ENCODE measurements around the gene ERMARD. TPM values are rescaled to one million over a fixed set of nuclear protein-coding genes. Genes with fewer than 3 reads are reported as not detected.

ERMARD gene
- total RNA-seq, 1 experiment from 2014 or later, result 25.3 TPM

GRCh38 chr6:169752074-169752623 lies 727 bp downstream of the ERMARD start:
- Histone ChIP-seq H3K27me3 (replicated peaks; ENCODE audit: control insufficient read depth, insufficient read depth, low read length) (no peaks in the 10 kb centered on the region), H3K9me3 (no peaks in the 10 kb centered on the region), H3K36me3 (ENCODE audit: control insufficient read depth, insufficient read depth, low read length) (no peaks in the 10 kb centered on the region), H3K4me1 (peaks cover 12% of the 10 kb centered on the region), H3K4me3 (ENCODE audit: low read depth, low read length) (peak overlapping the region; percentile 73)
- Mint-ChIP-seq H3K27ac (ENCODE audit: unreplicated experiment) (peak overlapping the region; percentile 100), H3K9me3 (ENCODE audit: unreplicated experiment) (no peaks in the 10 kb centered on the region), H3K4me1 (ENCODE audit: low read depth, unreplicated experiment) (peaks cover 12% of the 10 kb centered on the region), H3K4me3 (ENCODE audit: unreplicated experiment) (peak overlapping the region; percentile 99), H3K36me3 (ENCODE audit: insufficient read depth, unreplicated experiment) (peaks cover 9% of the 10 kb centered on the region), H3K27me3 (ENCODE audit: insufficient read depth, unreplicated experiment) (no peaks in the 10 kb centered on the region)
- peak in 1 of 2 experiments; percentile 13 for DNase-seq
- BruUV-seq (replicated peaks), result no TSS peak
- no peak for TF ChIP-seq CTCF (IDR thresholded peaks at IDR 0.05; ENCODE audit: insufficient read depth in 1 of 2, low read depth in 1 of 2, low read length in 1 of 2, severe bottlenecking in 1 of 2, unreplicated experiment in 1 of 2)
- ChIA-PET CTCF (no interaction called here), POLR2A (interaction anchor here (0.8 to 1.9 kb wide), 8 partner anchors 27 to 802 kb away, joined by 3 to 14 read pairs (median 4); partner anchors contain the start of genes C6orf120, TBP and WDR27)
- intact Hi-C loops (cut with micrococcal nuclease; ENCODE audit: unreplicated experiment), result no loop called here

DNA sequence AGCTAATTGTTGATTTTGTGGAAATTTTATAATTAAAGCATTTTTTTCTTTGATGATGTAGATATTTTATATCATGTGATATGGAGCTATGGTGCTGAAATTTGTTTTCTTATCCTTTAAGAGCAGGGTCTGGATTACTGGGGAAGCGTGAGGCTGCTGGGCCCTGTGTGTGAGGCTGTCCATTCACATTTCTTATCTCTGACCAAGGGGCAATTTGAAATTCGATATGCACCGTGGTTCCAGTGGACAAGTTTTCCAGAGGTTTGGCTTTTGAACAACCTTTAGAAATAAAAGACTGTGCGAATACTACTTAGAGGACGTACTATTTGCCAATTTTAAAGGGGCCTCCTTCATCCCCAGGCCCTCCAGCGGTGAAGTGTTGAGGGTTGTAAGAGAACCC lies 3.7 kb downstream of the ERMARD start:
- POLR2A ChIA-PET, result no interaction called here
- no peak overlapping the region for H3K4me3 Mint-ChIP-seq (ENCODE audit: unreplicated experiment)
- no peak for TF ChIP-seq CTCF (IDR thresholded peaks at IDR 0.05; ENCODE audit: insufficient read depth in 1 of 2, low read depth in 1 of 2, low read length in 1 of 2, severe bottlenecking in 1 of 2, unreplicated experiment in 1 of 2)
- Histone ChIP-seq H3K36me3 (ENCODE audit: control insufficient read depth, insufficient read depth, low read length) (no peaks in the 10 kb centered on the region), H3K4me1 (peaks cover 11% of the 10 kb centered on the region), H3K27me3 (replicated peaks; ENCODE audit: control insufficient read depth, insufficient read depth, low read length) (no peaks in the 10 kb centered on the region), H3K9me3 (no peaks in the 10 kb centered on the region), H3K4me3 (ENCODE audit: low read depth, low read length) (no peak overlapping the region)
- peaks cover 13% of the 10 kb centered on the region for H3K36me3 Mint-ChIP-seq (ENCODE audit: insufficient read depth, unreplicated experiment)
- CTCF ChIA-PET, result no interaction called here
- H3K4me1 Mint-ChIP-seq (ENCODE audit: low read depth, unreplicated experiment), result peaks cover 12% of the 10 kb centered on the region
- no peaks in the 10 kb centered on the region for H3K9me3 Mint-ChIP-seq (ENCODE audit: unreplicated experiment)
- no peak for DNase-seq
- H3K27me3 Mint-ChIP-seq (ENCODE audit: insufficient read depth, unreplicated experiment), result no peaks in the 10 kb centered on the region
- intact Hi-C loops (cut with micrococcal nuclease; ENCODE audit: unreplicated experiment), result no loop called here
- H3K27ac Mint-ChIP-seq (ENCODE audit: unreplicated experiment), result no peak overlapping the region
- no TSS peak for BruUV-seq (replicated peaks)

GRCh38 chr6:169763308-169763707 lies 11.9 kb downstream of the ERMARD start:
- no peak for TF ChIP-seq CTCF (IDR thresholded peaks at IDR 0.05; ENCODE audit: insufficient read depth in 1 of 2, low read depth in 1 of 2, low read length in 1 of 2, severe bottlenecking in 1 of 2, unreplicated experiment in 1 of 2)
- no peak for DNase-seq
- Histone ChIP-seq H3K4me1 (no peaks in the 10 kb centered on the region), H3K27me3 (replicated peaks; ENCODE audit: control insufficient read depth, insufficient read depth, low read length) (no peaks in the 10 kb centered on the region), H3K36me3 (ENCODE audit: control insufficient read depth, insufficient read depth, low read length) (no peaks in the 10 kb centered on the region), H3K4me3 (ENCODE audit: low read depth, low read length) (no peak overlapping the region), H3K9me3 (no peaks in the 10 kb centered on the region)
- ChIA-PET POLR2A (no interaction called here), CTCF (no interaction called here)
- H3K36me3 Mint-ChIP-seq (ENCODE audit: insufficient read depth, unreplicated experiment), result peaks cover 32% of the 10 kb centered on the region
- H3K4me1 Mint-ChIP-seq (ENCODE audit: low read depth, unreplicated experiment), result peaks cover 7% of the 10 kb centered on the region
- no peaks in the 10 kb centered on the region for H3K9me3 Mint-ChIP-seq (ENCODE audit: unreplicated experiment)
- H3K27ac Mint-ChIP-seq (ENCODE audit: unreplicated experiment), result no peak overlapping the region
- no peak overlapping the region for H3K4me3 Mint-ChIP-seq (ENCODE audit: unreplicated experiment)
- BruUV-seq (replicated peaks), result no TSS peak
- intact Hi-C loops (cut with micrococcal nuclease; ENCODE audit: unreplicated experiment), result no loop called here
- no peaks in the 10 kb centered on the region for H3K27me3 Mint-ChIP-seq (ENCODE audit: insufficient read depth, unreplicated experiment)

All from Caco-2 (cell line).